Measurements from ENCODE around the gene MACROD1. TPM values are rescaled to one million over a fixed set of nuclear protein-coding genes. Genes with fewer than 3 reads are reported as not detected.
A peak's percentile ranks its signal among the peaks of the same experiment; 100 is the strongest.

The MACROD1 gene
- total and polyA plus RNA-seq, 9 of the 15 experiments (the other 6 are each of a cell fraction or from before 2014, with no cell fraction given), result 1.1 to 60.0 (median 26.4) TPM

- TF ChIP-seq POLR2G (IDR thresholded peaks at IDR 0.05; ENCODE audit: low read depth, low read length), result peak; percentile 15
- peak; percentile 72 for TF ChIP-seq EGR1 (conservative IDR thresholded peaks at IDR 0.05)
- TF ChIP-seq DLX4 (CRISPR knock-in tag; IDR thresholded peaks at IDR 0.05), result no peak
- peak; percentile 40; the same call in 1 of the 2 replicates for TF ChIP-seq RBFOX2 (IDR thresholded peaks at IDR 0.05; ENCODE audit: low read depth, low read length)
- no peak for TF ChIP-seq ZNF318 (IDR thresholded peaks at IDR 0.05; ENCODE audit: borderline replicate concordance in 1 of 2, low read depth in 1 of 2)
These were observed 166.4 kb downstream of the MACROD1 start (continued) for GRCh38 chr11:63999349-64000025.
